Glutamatergic neuron (in vitro differentiated cells): ENCODE measurements around the gene HADHB. TPM values are rescaled to one million over a fixed set of nuclear protein-coding genes. Genes with fewer than 3 reads are reported as not detected.
A peak's percentile ranks its signal among the peaks of the same experiment; 100 is the strongest.
"Not testable (repeated sequence)": the region's sequence is repeated elsewhere in the genome, so short reads cannot be mapped to it uniquely, and the experiment has no call there.

Experiments used
- DNase-seq: peaks from one replicate; pipeline ENCODE4 v3.0.0; 2022
- H3K27ac Mint-ChIP-seq: one replicate; pipeline ENCODE4 v1.8.0; 2020; ENCODE audit warnings: mild to moderate bottlenecking, mixed read lengths, inconsistent platforms; ENCODE audit not compliant: unreplicated experiment
- H3K27me3 Mint-ChIP-seq: one replicate; pipeline ENCODE4 v1.8.0; 2020; ENCODE audit warnings: mild to moderate bottlenecking, moderate library complexity, mixed read lengths, inconsistent platforms; ENCODE audit not compliant: unreplicated experiment
- H3K36me3 Mint-ChIP-seq: one replicate; pipeline ENCODE4 v1.8.0; 2020; ENCODE audit warnings: mild to moderate bottlenecking, mixed read lengths, inconsistent platforms; ENCODE audit not compliant: unreplicated experiment
- H3K4me1 Mint-ChIP-seq: one replicate; pipeline ENCODE4 v1.8.0; 2020; ENCODE audit warnings: mild to moderate bottlenecking, low read depth, mixed read lengths, inconsistent platforms; ENCODE audit not compliant: unreplicated experiment
- H3K4me3 Mint-ChIP-seq: one replicate; pipeline ENCODE4 v1.8.0; 2020; ENCODE audit warnings: mild to moderate bottlenecking, mixed read lengths, inconsistent platforms; ENCODE audit not compliant: unreplicated experiment
- H3K9me3 Mint-ChIP-seq: one replicate; pipeline ENCODE4 v1.8.0; 2020; ENCODE audit warnings: mild to moderate bottlenecking, moderate library complexity, mixed read lengths, inconsistent platforms; ENCODE audit not compliant: unreplicated experiment
- CTCF ChIP-seq: fragments of 200-600 bp; sonication (generic); IDR thresholded peaks from one replicate; pipeline ENCODE4 v1.5.0; 2021; ENCODE audit not compliant: partially characterized antibody, unreplicated experiment
- total RNA-seq: library from RNA; stranded (reverse); fragmentation: NEBNext Ultra II Directional; extraction: Animal tissue kit (Norgen Biotek cat#: 25700); gene quantifications from one replicate; pipeline ENCODE4 v1.2.1, GENCODE V29; 2021; ENCODE audit not compliant: unreplicated experiment

Gene HADHB
- total RNA-seq, 1 donor from 2014 or later: 30.5 TPM

- Mint-ChIP-seq H3K27me3 (peaks cover 8% of the 10 kb centered on the region), H3K36me3 (no peaks in the 10 kb centered on the region), H3K4me3 (no peak overlapping the region), H3K27ac (no peak overlapping the region), H3K4me1 (peaks cover 2% of the 10 kb centered on the region), H3K9me3 (no peaks in the 10 kb centered on the region)
- no peak for DNase-seq
- TF ChIP-seq CTCF: no peak
Measured at GRCh38 chr2:26316845-26317244, 72.1 kb downstream of the HADHB start.

DNA sequence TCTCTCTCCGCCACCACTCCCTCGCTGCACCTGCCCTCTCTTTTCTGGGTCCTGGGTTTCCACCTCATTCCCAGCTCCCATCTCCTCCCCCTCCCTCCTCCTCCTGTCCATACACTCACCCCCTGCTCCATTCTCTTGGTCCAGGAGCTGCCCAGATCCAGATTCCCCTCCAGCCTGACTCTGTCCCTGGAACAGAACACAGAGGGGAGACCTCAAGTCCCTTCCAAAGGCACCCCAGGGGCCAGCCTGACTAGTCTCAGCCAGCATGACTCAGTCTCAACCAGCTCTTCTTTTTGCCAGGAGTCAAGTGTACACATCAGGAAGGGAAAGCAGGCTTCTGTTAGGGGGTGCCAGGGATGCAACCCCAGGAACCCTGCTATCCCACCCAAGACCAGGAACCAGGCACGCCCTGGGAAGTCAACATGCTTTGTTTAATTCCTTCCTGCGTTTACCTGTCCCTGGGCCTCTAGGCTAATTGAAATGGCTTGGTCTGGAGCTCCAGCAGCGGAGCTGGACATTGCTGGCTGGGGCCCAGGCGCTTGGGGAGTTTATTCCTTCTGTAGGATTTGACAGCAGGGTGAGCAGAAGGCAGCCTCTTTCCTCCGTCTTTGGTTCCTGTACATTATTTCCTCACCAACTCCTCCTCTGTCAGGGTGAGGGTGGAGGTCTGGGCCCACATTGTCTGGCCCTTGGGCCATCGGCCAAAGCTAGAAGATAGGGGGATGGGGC lies 72.8 kb downstream of the HADHB start:
- DNase-seq: no peak
- Mint-ChIP-seq H3K27ac (no peak overlapping the region), H3K4me1 (peaks cover 2% of the 10 kb centered on the region), H3K9me3 (no peaks in the 10 kb centered on the region), H3K4me3 (no peak overlapping the region), H3K36me3 (no peaks in the 10 kb centered on the region), H3K27me3 (peaks cover 8% of the 10 kb centered on the region)
- TF ChIP-seq CTCF: no peak

DNA sequence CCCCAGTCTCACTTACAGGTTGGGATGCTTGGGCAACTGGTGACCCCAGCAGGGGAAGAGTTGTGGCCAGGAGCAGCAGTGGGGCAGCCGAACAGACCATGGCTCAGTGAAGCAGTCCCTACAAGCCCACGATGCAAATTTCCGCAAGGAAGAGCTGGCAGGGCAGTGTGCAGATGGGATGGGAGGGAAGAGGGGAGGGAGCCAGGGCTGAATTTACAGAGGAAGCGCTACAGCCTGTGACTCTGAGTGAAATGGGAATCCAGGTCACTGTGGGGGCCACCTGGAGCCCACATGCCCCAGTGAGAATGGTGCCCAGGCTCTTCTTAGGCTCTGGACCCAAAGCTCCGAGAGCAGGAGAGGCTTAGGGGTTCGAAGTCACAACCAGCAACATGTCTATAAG lies 74.2 kb downstream of the HADHB start:
- TF ChIP-seq CTCF: no peak
- no peaks in the 10 kb centered on the region for H3K9me3 Mint-ChIP-seq
- no peak for DNase-seq
- no peak overlapping the region for H3K27ac Mint-ChIP-seq
- H3K27me3 Mint-ChIP-seq: peaks cover 6% of the 10 kb centered on the region
- H3K4me1 Mint-ChIP-seq: peaks cover 2% of the 10 kb centered on the region
- no peaks in the 10 kb centered on the region for H3K36me3 Mint-ChIP-seq
- no peak overlapping the region for H3K4me3 Mint-ChIP-seq

GRCh38 chr2:26324479-26324878 lies 79.7 kb downstream of the HADHB start:
- not testable (repeated sequence) for H3K27ac Mint-ChIP-seq, H3K4me1 Mint-ChIP-seq, H3K36me3 Mint-ChIP-seq, H3K27me3 Mint-ChIP-seq, H3K9me3 Mint-ChIP-seq, DNase-seq, H3K4me3 Mint-ChIP-seq

GRCh38 chr2:26324903-26325302 lies 80.2 kb downstream of the HADHB start:
- H3K36me3 Mint-ChIP-seq: no peaks in the 10 kb centered on the region
- TF ChIP-seq CTCF: no peak
- H3K27me3 Mint-ChIP-seq: no peaks in the 10 kb centered on the region
- H3K27ac Mint-ChIP-seq: peak overlapping the region; percentile 41
- no peak overlapping the region for H3K4me3 Mint-ChIP-seq
- H3K4me1 Mint-ChIP-seq: peaks cover 2% of the 10 kb centered on the region
- DNase-seq: no peak
- no peaks in the 10 kb centered on the region for H3K9me3 Mint-ChIP-seq
